SU-DHL-6 (cell line): ENCODE results near the gene SLC27A1.

ENCODE experiments used
- H2AFZ ChIP-seq: fragments of 200-600 bp; sonication (generic); 2 replicates; pipeline ENCODE4 v1.6.1; 2014; ENCODE audit warnings: low read depth, mild to moderate bottlenecking, moderate library complexity, mixed read lengths, antibody characterized with exemption, low read length; ENCODE audit not compliant: severe bottlenecking
- H3F3A ChIP-seq: fragments of 200-600 bp; shearing (Covaris generic); 2 replicates; pipeline ENCODE4 v1.6.0; 2016; ENCODE audit warnings: antibody characterized with exemption, mild to moderate bottlenecking; ENCODE audit not compliant: insufficient read depth
- H3K27ac ChIP-seq: fragments of 200-600 bp; sonication (generic); 2 replicates; pipeline ENCODE4 v1.5.1; 2016; ENCODE audit warnings: low read depth, mild to moderate bottlenecking, low read length, moderate library complexity, mixed read lengths
- H3K27me3 ChIP-seq: fragments of 200-600 bp; sonication (generic), shearing (Covaris generic); 2 replicates; pipeline ENCODE4 v1.6.0; 2014; ENCODE audit warnings: mild to moderate bottlenecking, low read length
- H3K36me3 ChIP-seq: fragments of 200-600 bp; sonication (generic); 2 replicates; pipeline ENCODE4 v1.6.1; 2014; ENCODE audit warnings: mild to moderate bottlenecking, low read length, mixed read lengths
- H3K4me2 ChIP-seq: fragments of 300-600, 200-600 bp; shearing (Covaris generic), sonication (generic); 2 replicates; pipeline ENCODE4 v1.6.0; 2014; ENCODE audit warnings: low read length, low read depth, mild to moderate bottlenecking; ENCODE audit not compliant: poor library complexity, severe bottlenecking
- H3K4me3 ChIP-seq: fragments of 200-600 bp; sonication (generic); 2 replicates; pipeline ENCODE4 v1.5.1; 2014; ENCODE audit warnings: antibody characterized with exemption, low read length, mild to moderate bottlenecking, mixed read lengths; ENCODE audit not compliant: insufficient read depth, poor library complexity, severe bottlenecking
- H3K79me2 ChIP-seq: fragments of 200-600 bp; sonication (generic); 2 replicates; pipeline ENCODE4 v1.6.1; 2014; ENCODE audit warnings: mild to moderate bottlenecking, low read length, moderate library complexity; ENCODE audit not compliant: insufficient read depth
- H3K9ac ChIP-seq: fragments of 200-600 bp; sonication (generic); 2 replicates; pipeline ENCODE4 v1.7.0; 2014; ENCODE audit warnings: mild to moderate bottlenecking, low read length
- H3K9me2 ChIP-seq: fragments of 200-600 bp; sonication (generic); replicated peaks from 2 replicates; pipeline ENCODE4 v1.6.1; 2014; ENCODE audit warnings: low read length; ENCODE audit not compliant: insufficient read depth
- H3K9me3 ChIP-seq: fragments of 200-600 bp; sonication (generic); 2 replicates; pipeline ENCODE4 v1.6.1; 2014; ENCODE audit warnings: low read length, mixed read lengths; ENCODE audit not compliant: insufficient read depth
- H4K20me1 ChIP-seq: fragments of 200-600 bp; sonication (generic); 2 replicates; pipeline ENCODE4 v1.6.1; 2014; ENCODE audit warnings: low read depth, mild to moderate bottlenecking, antibody characterized with exemption, low read length, moderate library complexity, mixed read lengths
- CTCF ChIP-seq: fragments of 200-600 bp; sonication (generic); IDR thresholded peaks from one replicate; pipeline ENCODE4 v1.5.1; 2017; ENCODE audit warnings: antibody characterized with exemption, mild to moderate bottlenecking, low read length, moderate library complexity; ENCODE audit not compliant: insufficient read depth, poor library complexity, severe bottlenecking
- EZH2phosphoT487 ChIP-seq: fragments of 200-600 bp; sonication (generic), shearing (Covaris generic); conservative IDR thresholded peaks from 2 replicates; pipeline ENCODE4 v1.6.1; 2018; ENCODE audit warnings: mild to moderate bottlenecking, antibody characterized with exemption, low read length, moderate library complexity, mixed read lengths

The SLC27A1 gene

GRCh38 chr19:17448131-17448967 is 22.0 kb upstream of the SLC27A1 start, which contains the start of gene TMEM221:
TMEM221 (minus strand) TSS chr19:17448668; CDS start chr19:17448462, 206 bp downstream.
- no peaks in the 10 kb centered on the region for H3K9me3 ChIP-seq
- H3F3A ChIP-seq: no peaks in the 10 kb centered on the region
- no peak within 1 kb of the TSS for H3K4me2 ChIP-seq
- H3K79me2 ChIP-seq: no peaks in the 10 kb centered on the region
- no peaks in the 10 kb centered on the region for H3K27me3 ChIP-seq
- no peak within 1 kb of the TSS for H2AFZ ChIP-seq
- no peak within 1 kb of the TSS for H3K27ac ChIP-seq
- H3K4me3 ChIP-seq: no peak within 1 kb of the TSS
- H3K9ac ChIP-seq: no peak within 1 kb of the TSS
- H3K9me2 ChIP-seq: no peaks in the 10 kb centered on the region
- H3K36me3 ChIP-seq: no peaks in the 10 kb centered on the region
- no peaks in the 10 kb centered on the region for H4K20me1 ChIP-seq
- TF ChIP-seq CTCF (no peak), EZH2phosphoT487 (no peak)

GRCh38 chr19:17450264-17451075 is 19.9 kb upstream of the SLC27A1 start:
- H3K36me3 ChIP-seq: no peaks in the 10 kb centered on the region
- no peaks in the 10 kb centered on the region for H3K27me3 ChIP-seq
- no peaks in the 10 kb centered on the region for H3F3A ChIP-seq
- no peak overlapping the region for H3K4me3 ChIP-seq
- no peaks in the 10 kb centered on the region for H4K20me1 ChIP-seq
- no peak overlapping the region for H3K9ac ChIP-seq
- no peaks in the 10 kb centered on the region for H3K9me2 ChIP-seq
- H2AFZ ChIP-seq: no peak overlapping the region
- TF ChIP-seq CTCF (no peak), EZH2phosphoT487 (no peak)
- no peak overlapping the region for H3K4me2 ChIP-seq
- no peaks in the 10 kb centered on the region for H3K79me2 ChIP-seq
- no peak overlapping the region for H3K27ac ChIP-seq
- no peaks in the 10 kb centered on the region for H3K9me3 ChIP-seq

- no peaks in the 10 kb centered on the region for H3K9me2 ChIP-seq
- no peaks in the 10 kb centered on the region for H3K79me2 ChIP-seq
- H3K36me3 ChIP-seq: no peaks in the 10 kb centered on the region
- H3K9me3 ChIP-seq: no peaks in the 10 kb centered on the region
- H3K4me2 ChIP-seq: no peak overlapping the region
- no peak overlapping the region for H3K9ac ChIP-seq
- no peak overlapping the region for H2AFZ ChIP-seq
- H3K27me3 ChIP-seq: no peaks in the 10 kb centered on the region
- H3K27ac ChIP-seq: no peak overlapping the region
- no peaks in the 10 kb centered on the region for H4K20me1 ChIP-seq
- H3K4me3 ChIP-seq: no peak overlapping the region
- no peak for TF ChIP-seq EZH2phosphoT487
- TF ChIP-seq CTCF: no peak
- H3F3A ChIP-seq: no peaks in the 10 kb centered on the region
Measured at GRCh38 chr19:17451820-17452219, 18.5 kb upstream of the SLC27A1 start.
